ENCODE measurements around the gene ZNF280C. TPM values are rescaled to one million over a fixed set of nuclear protein-coding genes. Genes with fewer than 3 reads are reported as not detected.

Gene ZNF280C
- total RNA-seq, 2 donors from 2014 or later, result 5.2 to 5.4 TPM

DNA sequence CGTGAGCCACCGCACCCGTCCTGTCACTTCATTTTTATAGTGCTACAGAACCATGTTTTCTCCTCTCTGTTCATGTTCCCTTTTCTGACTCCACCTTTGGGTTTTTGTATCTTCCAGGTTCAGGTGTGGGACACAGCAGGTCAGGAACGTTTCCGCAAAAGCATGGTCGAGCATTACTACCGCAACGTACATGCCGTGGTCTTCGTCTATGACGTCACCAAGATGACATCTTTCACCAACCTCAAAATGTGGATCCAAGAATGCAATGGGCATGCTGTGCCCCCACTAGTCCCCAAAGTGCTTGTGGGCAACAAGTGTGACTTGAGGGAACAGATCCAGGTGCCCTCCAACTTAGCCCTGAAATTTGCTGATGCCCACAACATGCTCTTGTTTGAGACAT lies 84.5 kb downstream of the ZNF280C start:
- peaks cover 8% of the 10 kb centered on the region for H3K4me1 Mint-ChIP-seq
- H3K36me3 Mint-ChIP-seq (ENCODE audit: low read depth), result no peaks in the 10 kb centered on the region
- H3K27ac Mint-ChIP-seq, result peak overlapping the region; percentile 32
- H3K27me3 Mint-ChIP-seq, result no peaks in the 10 kb centered on the region
- H3K9me3 ChIP-seq (ENCODE audit: control insufficient read depth, low read length, poor library complexity, severe bottlenecking), result no peaks in the 10 kb centered on the region
- DNase-seq (no peak), ATAC-seq (no peak)
- no peak overlapping the region for H3K4me3 Mint-ChIP-seq

DNA sequence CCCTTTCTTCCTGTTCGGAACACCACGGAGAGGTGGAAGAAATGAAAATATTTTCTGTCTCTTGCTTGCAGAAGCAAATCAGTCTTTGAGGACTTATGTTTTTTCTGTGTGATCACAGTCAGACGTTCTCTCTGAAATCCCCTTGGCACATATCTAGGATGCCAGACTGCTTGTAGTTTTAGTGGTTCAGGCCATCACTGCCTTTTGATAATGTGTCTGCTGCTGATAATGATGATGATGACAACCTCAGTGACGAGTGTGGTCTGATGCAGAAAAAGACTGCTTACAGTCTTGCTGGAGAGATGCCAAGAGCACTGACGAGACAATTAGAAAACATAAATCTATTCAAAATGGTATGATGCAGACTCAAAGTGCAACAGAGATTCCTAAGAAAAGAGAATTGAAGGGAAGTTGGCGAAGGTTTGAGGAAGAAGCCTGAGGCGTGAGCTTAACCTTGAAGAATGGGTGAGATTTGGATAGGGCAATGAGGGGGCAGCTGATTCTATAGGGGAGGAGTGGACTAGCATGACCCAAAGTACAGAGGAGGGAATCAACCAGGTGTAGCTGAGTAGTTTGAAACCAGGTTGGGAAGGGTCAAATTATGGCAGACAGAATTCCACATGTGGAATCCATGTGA lies 89.0 kb downstream of the ZNF280C start:
- no peaks in the 10 kb centered on the region for H3K27me3 Mint-ChIP-seq
- H3K4me1 Mint-ChIP-seq, result peaks cover 25% of the 10 kb centered on the region
- H3K36me3 Mint-ChIP-seq (ENCODE audit: low read depth), result no peaks in the 10 kb centered on the region
- peak overlapping the region; percentile 6 for H3K27ac Mint-ChIP-seq
- ATAC-seq (peak; percentile 58), DNase-seq (no peak)
- peak overlapping the region; percentile 31 for H3K4me3 Mint-ChIP-seq
- no peaks in the 10 kb centered on the region for H3K9me3 ChIP-seq (ENCODE audit: control insufficient read depth, low read length, poor library complexity, severe bottlenecking)

DNA sequence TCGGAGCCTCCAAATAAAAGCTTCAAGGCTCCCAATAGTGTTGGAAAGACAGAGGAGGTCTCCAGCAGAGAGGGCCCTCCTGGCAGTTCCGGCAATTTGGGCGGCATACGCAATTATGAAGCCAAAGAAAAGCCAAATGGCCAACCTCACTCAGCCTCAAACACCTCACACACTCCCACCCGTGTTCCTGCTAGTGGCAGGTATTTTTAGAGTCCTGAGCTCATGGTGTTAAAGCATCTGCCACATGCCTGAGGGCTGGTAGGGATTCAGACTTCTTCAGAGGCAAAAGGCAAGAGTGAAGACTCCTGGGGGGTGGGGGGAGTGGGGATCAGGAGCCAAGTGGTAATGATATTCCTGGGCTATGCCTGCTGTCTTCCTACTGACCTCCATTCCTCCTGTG lies 89.5 kb downstream of the ZNF280C start:
- no peaks in the 10 kb centered on the region for H3K27me3 Mint-ChIP-seq
- peaks cover 24% of the 10 kb centered on the region for H3K4me1 Mint-ChIP-seq
- DNase-seq, result no peak
- H3K27ac Mint-ChIP-seq, result peak overlapping the region; percentile 41
- no peak for ATAC-seq
- no peak overlapping the region for H3K4me3 Mint-ChIP-seq
- H3K36me3 Mint-ChIP-seq (ENCODE audit: low read depth), result no peaks in the 10 kb centered on the region
- H3K9me3 ChIP-seq (ENCODE audit: control insufficient read depth, low read length, poor library complexity, severe bottlenecking), result no peaks in the 10 kb centered on the region

DNA sequence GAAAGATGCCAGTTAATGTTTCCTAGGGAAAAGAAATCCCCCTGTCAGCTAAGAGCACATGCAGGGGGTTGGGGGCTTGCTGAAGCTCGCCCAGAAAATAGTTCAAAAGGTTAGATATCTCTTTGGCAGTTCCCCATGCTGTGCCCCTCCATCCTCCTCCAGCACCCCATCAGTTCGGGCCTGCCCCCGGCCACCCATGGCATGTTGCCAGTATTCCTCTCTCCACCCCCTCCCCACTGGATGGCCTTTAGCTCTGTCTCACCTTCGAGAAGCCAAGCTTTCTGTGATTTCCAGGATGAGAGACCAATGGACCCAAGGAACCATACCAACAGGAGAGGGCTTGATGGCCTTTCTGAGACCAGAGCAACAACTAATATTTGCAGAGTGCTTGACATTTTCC lies 91.8 kb downstream of the ZNF280C start:
- Mint-ChIP-seq H3K4me1 (peaks cover 29% of the 10 kb centered on the region), H3K27me3 (no peaks in the 10 kb centered on the region), H3K36me3 (ENCODE audit: low read depth) (no peaks in the 10 kb centered on the region), H3K27ac (peak overlapping the region; percentile 69), H3K4me3 (peak overlapping the region; percentile 67)
- ATAC-seq (no peak), DNase-seq (no peak)
- H3K9me3 ChIP-seq (ENCODE audit: control insufficient read depth, low read length, poor library complexity, severe bottlenecking), result no peaks in the 10 kb centered on the region

DNA sequence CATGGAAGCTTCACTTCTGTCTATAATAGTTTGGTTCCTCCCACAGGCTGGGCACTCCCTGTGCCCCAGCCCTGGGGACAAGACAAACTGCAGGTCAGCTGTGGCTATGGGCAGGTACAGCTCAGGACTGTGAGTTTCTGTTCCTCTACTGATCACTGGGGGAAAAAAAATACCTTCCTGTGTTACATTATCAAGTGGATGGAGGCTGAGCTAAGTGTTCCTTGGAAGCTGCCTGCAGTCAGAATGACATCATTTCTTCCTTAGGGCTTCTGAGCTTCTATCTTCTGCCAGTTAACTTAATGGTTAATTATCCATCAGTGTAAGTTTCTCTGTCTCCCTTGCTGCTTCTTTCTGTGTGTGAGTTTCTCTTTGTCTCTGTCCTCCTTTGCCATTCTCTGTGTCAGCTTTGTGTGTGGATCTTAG lies 92.3 kb downstream of the ZNF280C start:
- Mint-ChIP-seq H3K4me3 (peak overlapping the region; percentile 67), H3K27me3 (no peaks in the 10 kb centered on the region), H3K36me3 (ENCODE audit: low read depth) (no peaks in the 10 kb centered on the region), H3K4me1 (peaks cover 29% of the 10 kb centered on the region), H3K27ac (peak overlapping the region; percentile 69)
- no peak for DNase-seq
- ATAC-seq, result no peak
- H3K9me3 ChIP-seq (ENCODE audit: control insufficient read depth, low read length, poor library complexity, severe bottlenecking), result no peaks in the 10 kb centered on the region

DNA sequence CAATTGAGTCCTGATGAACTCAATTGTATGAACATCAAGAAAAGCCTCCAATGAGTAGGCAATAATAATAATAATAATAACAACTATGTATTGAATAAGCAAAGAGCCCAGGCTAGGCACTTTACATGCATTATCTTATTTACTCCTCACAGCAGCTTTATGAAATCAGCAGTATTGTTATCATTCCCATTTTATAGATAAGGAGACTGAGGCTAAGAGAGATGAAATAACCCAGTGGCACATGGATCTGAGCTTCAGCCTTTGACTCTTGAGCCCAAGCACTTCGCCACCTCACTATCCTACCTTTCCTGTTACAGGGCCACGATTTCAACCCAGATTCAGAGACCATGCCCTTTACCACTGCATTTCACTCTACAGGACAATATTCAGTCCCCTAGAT lies 93.8 kb downstream of the ZNF280C start:
- no peaks in the 10 kb centered on the region for H3K9me3 ChIP-seq (ENCODE audit: control insufficient read depth, low read length, poor library complexity, severe bottlenecking)
- no peaks in the 10 kb centered on the region for H3K27me3 Mint-ChIP-seq
- H3K36me3 Mint-ChIP-seq (ENCODE audit: low read depth), result no peaks in the 10 kb centered on the region
- DNase-seq, result no peak
- peaks cover 32% of the 10 kb centered on the region for H3K4me1 Mint-ChIP-seq
- peak overlapping the region; percentile 75 for H3K27ac Mint-ChIP-seq
- no peak overlapping the region for H3K4me3 Mint-ChIP-seq
- no peak for ATAC-seq

DNA sequence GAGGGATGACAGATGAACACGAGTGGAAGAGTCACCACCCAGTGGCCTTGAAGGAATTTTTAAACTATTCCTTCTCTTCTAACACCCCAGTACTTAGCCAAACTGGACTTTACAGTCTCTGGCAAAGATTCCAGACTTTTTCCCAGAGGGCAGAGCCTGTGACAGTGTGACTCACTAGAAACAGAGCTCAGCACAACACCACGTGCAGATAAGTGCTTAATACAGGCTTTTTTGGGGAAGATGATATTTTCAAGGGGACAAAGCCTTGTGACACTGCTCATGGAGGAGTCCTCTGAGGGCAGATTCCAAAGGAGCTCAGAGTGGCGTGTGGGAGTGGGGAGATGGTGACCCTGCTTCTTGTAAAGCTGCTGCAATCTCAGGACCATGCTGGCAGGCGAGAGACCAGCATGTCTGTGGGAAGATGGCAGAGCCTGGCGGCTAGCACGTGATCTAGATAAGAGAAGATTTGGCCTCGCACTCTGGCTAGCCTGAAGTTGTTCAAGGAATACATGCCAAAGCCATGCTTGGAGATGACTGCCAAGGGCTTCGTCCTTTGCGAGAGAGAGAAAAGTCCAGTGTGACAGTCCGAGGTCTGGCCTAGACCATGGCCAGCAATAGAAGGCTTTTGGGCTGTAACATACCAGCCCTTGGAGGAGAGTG lies 94.5 kb downstream of the ZNF280C start:
- no peaks in the 10 kb centered on the region for H3K36me3 Mint-ChIP-seq (ENCODE audit: low read depth)
- ATAC-seq (no peak), DNase-seq (no peak)
- peak overlapping the region; percentile 75 for H3K27ac Mint-ChIP-seq
- H3K9me3 ChIP-seq (ENCODE audit: control insufficient read depth, low read length, poor library complexity, severe bottlenecking), result no peaks in the 10 kb centered on the region
- H3K27me3 Mint-ChIP-seq, result no peaks in the 10 kb centered on the region
- H3K4me3 Mint-ChIP-seq, result peak overlapping the region; percentile 90
- peaks cover 28% of the 10 kb centered on the region for H3K4me1 Mint-ChIP-seq

DNA sequence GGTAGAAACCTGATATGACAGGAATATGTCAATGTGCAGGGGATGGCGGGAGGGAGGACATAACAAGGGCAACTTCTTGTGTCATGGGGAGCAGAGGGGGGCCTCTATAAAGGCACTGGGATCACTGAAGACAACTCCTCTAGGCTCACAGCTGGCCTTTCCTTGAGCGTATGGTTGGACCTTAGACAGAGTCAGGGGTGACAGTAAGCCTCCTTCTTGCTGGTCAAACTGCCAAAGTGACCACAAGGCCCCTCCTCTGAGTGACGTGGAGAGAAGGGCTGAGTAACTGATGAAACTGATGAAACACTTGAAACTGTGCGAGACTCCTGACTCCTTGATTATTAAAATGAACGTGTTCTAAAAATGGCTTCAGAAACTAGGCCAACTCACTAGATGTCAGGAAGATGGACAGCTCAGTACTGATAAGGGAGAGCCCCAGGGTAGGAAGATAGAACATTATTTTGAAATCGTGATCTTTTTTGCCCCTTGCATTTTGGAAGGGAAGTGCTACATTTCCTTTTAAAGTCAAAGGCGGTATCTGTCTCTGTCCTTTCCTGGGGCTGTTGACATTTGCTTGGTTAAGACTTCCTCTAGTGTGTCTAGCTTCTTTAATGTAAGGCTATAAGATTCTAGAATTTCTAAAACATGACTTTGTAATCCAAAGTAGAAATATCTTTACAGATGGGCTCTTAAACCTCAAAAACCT lies 95.4 kb downstream of the ZNF280C start:
- Mint-ChIP-seq H3K27ac (peak overlapping the region; percentile 75), H3K36me3 (ENCODE audit: low read depth) (no peaks in the 10 kb centered on the region), H3K4me1 (peaks cover 28% of the 10 kb centered on the region), H3K4me3 (peak overlapping the region; percentile 90), H3K27me3 (no peaks in the 10 kb centered on the region)
- DNase-seq, result no peak
- no peaks in the 10 kb centered on the region for H3K9me3 ChIP-seq (ENCODE audit: control insufficient read depth, low read length, poor library complexity, severe bottlenecking)
- ATAC-seq, result no peak

DNA sequence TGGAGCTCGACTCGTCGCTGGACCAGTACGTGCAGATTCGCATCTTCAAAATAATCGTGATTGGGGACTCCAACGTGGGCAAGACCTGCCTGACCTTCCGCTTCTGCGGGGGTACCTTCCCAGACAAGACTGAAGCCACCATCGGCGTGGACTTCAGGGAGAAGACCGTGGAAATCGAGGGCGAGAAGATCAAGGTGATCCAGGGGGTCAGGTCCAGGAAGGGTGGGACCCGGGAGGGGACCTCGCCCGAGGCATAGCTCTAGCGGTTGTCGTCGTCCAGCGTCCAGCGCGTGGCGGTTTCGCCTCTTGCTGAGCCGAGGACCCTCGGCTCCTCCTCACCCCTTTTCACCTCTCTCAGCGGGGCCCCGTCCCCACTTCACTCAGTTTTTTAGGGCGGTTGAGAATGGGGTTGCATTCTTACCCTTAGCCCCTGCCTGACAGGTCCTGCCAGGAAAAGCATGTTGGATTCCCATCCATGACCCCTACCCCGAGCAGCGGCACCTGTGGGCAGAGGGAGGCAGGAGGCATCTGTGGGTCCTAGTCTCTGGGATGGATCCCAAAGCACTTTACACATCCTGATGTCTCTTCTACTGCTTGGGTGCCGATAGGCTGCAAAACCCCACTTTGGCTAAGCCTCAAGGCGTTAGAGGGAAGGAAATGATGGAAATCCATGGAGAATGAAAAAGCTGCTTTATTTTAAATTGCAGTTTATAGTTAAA lies 96.4 kb downstream of the ZNF280C start:
- H3K27ac Mint-ChIP-seq, result peak overlapping the region; percentile 19
- no peak for DNase-seq
- no peaks in the 10 kb centered on the region for H3K9me3 ChIP-seq (ENCODE audit: control insufficient read depth, low read length, poor library complexity, severe bottlenecking)
- peak overlapping the region; percentile 90 for H3K4me3 Mint-ChIP-seq
- no peak for ATAC-seq
- H3K27me3 Mint-ChIP-seq, result no peaks in the 10 kb centered on the region
- H3K36me3 Mint-ChIP-seq (ENCODE audit: low read depth), result no peaks in the 10 kb centered on the region
- H3K4me1 Mint-ChIP-seq, result peaks cover 25% of the 10 kb centered on the region

DNA sequence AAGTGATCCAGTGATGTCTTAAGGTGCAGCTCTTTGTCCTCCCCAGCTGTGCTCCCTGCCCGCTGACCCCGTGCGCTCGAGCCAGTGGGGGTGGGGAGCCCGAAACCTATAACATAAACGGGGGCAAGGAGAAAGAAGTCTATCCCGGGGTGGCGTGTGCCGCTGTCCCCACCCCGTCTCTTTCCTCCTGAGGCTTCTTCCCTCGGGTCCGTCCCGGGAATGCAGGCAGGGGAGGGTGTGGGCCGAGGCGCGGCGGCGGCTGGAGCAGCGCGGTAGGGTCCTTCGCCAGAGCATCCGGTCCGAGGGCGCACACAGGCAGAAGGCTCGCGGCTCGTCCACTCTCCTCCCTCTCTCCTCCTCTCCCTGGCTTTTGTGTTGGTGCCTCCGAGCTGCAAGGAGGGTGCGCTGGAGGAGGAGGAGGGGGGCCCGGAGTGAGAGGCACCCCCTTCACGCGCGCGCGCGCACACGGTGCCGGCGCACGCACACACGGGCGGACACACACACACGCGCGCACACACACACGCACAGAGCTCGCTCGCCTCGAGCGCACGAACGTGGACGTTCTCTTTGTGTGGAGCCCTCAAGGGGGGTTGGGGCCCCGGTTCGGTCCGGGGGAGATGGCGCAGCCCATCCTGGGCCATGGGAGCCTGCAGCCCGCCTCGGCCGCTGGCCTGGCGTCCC lies 97.1 kb downstream of the ZNF280C start, which contains the start of gene RAB33A:
TSS of gene RAB33A (plus strand) at position 517 of the 681 bp plus-strand sequence. CDS start at position 618, 101 bp downstream.
- Mint-ChIP-seq H3K27me3 (no peaks in the 10 kb centered on the region), H3K27ac (peak within 1 kb of the TSS; percentile 75), H3K4me3 (peak within 1 kb of the TSS; percentile 90), H3K4me1 (peaks cover 29% of the 10 kb centered on the region), H3K36me3 (ENCODE audit: low read depth) (no peaks in the 10 kb centered on the region)
- H3K9me3 ChIP-seq (ENCODE audit: control insufficient read depth, low read length, poor library complexity, severe bottlenecking), result no peaks in the 10 kb centered on the region
- DNase-seq (peak; percentile 16 to 39 (median 28)), ATAC-seq (peak; percentile 69)

DNA sequence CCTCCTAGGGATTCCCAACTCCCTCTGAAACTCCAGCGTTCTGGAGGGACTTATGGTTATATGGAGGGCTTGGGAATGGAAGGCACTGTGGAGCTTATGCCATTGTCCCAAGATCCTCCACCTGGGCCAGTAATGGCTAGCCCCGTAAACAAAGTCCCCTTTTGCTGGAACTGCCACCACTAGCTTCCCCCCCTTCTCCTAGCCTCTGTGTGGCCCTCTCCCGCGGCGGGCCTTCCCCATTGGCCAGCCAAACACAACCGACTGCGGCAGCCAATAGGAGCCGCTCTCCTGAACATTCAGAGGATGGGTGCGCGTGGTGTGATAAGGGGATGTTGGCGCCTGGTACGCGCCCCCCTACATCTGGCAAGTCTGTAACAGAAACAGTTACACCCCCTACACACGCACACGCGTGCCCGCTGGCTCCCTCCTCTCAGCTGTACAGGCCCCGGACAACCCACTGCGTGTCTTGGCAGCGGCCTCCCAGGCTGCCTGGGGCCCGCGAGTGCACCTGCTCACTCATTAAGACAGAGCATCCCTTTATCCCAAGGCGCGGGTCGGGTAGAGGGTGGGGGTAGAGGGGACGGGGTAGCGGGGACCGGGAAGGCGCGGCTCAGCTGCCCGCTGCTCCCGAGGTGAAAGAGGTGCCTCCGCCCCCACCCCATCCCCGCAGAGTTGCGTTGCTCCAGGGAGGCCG lies 97.8 kb downstream of the ZNF280C start:
- no peaks in the 10 kb centered on the region for H3K9me3 ChIP-seq (ENCODE audit: control insufficient read depth, low read length, poor library complexity, severe bottlenecking)
- peak; percentile 26 to 52 (median 43) for DNase-seq
- Mint-ChIP-seq H3K4me3 (peak overlapping the region; percentile 90), H3K27ac (peak overlapping the region; percentile 67), H3K27me3 (no peaks in the 10 kb centered on the region), H3K36me3 (ENCODE audit: low read depth) (no peaks in the 10 kb centered on the region), H3K4me1 (peaks cover 24% of the 10 kb centered on the region)
- ATAC-seq, result peak; percentile 74

DNA sequence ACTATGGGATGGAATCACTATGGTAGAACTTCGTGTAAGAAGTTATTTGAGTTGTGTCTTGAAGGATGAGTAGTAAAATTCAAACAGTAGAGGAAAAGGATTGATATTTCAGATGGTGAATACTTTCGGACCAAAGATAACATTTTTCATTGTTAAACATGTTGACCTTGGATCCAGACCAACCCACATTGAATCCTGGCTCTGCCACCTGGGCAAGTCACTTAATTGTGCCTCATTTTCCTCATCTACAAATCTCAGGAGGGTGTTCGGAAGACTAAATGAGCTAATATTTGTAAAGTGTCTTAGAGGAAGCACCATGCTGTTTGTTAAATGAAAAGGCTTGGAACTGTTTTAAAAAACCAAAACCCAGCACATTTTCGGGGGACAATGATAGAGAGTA lies 101.7 kb downstream of the ZNF280C start:
- H3K4me1 Mint-ChIP-seq, result peaks cover 15% of the 10 kb centered on the region
- no peaks in the 10 kb centered on the region for H3K36me3 Mint-ChIP-seq (ENCODE audit: low read depth)
- peak overlapping the region; percentile 84 for H3K27ac Mint-ChIP-seq
- H3K27me3 Mint-ChIP-seq, result no peaks in the 10 kb centered on the region
- DNase-seq (no peak), ATAC-seq (no peak)
- no peaks in the 10 kb centered on the region for H3K9me3 ChIP-seq (ENCODE audit: control insufficient read depth, low read length, poor library complexity, severe bottlenecking)
- H3K4me3 Mint-ChIP-seq, result peak overlapping the region; percentile 94
